Smooth muscle cell of bladder (primary cell): ENCODE results near the gene ZNF570. TPM values are rescaled to one million over a fixed set of nuclear protein-coding genes. Genes with fewer than 3 reads are reported as not detected.

Source experiments
- total RNA-seq: library from RNA; depleted of rRNA; stranded (reverse); fragments of >200 nt; gene quantifications from 2 replicates; pipeline ENCODE4 v1.2.3, GENCODE V29; 2014

Gene ZNF570
- 8.4 and 9.0 TPM in 2 replicates for total RNA-seq

DNA sequence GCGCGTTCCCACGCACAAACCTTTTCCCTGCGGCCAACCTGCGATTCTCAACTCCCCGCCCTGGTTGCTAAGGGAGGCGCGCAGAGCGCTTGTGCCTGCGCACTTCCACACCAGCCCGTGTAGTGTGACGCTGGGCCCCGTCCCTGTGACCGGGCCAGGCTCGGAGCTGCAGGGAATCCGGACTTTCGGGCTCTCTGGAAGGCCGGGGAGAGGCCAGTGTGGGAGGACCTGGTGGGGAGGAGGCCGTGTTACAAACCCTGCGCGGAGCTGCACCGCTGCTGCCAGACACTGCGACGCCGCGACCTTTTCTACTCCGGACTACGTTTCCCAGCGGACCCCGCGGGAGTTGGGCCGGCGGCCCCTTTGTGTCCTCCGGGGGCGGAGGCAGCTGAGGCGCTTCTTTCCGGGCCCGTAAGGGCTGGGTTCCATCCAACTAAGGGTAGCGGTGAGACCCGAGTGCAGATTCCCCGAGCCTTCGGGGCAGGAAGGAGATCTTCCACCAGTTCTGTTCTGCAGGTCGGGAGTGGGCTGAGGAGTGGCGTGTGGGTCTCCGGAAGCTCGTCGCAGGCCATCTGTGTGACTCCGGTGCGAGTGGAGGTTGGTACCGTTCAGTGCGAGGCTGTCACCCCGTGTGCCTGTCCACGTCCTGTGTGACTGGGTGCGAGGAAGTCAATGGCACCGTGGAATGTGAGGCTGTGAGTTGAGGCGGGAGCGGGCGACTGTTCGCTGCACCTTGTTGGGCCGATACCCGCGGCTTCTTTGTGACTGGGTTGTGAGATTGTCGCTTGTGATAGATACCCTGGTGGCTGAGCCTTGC is at the start of gene ZNF570:
Gene ZNF570 (plus strand): TSS at position 396 of the 817 bp plus-strand sequence. CDS start 999 bp downstream, outside the sequence.

DNA sequence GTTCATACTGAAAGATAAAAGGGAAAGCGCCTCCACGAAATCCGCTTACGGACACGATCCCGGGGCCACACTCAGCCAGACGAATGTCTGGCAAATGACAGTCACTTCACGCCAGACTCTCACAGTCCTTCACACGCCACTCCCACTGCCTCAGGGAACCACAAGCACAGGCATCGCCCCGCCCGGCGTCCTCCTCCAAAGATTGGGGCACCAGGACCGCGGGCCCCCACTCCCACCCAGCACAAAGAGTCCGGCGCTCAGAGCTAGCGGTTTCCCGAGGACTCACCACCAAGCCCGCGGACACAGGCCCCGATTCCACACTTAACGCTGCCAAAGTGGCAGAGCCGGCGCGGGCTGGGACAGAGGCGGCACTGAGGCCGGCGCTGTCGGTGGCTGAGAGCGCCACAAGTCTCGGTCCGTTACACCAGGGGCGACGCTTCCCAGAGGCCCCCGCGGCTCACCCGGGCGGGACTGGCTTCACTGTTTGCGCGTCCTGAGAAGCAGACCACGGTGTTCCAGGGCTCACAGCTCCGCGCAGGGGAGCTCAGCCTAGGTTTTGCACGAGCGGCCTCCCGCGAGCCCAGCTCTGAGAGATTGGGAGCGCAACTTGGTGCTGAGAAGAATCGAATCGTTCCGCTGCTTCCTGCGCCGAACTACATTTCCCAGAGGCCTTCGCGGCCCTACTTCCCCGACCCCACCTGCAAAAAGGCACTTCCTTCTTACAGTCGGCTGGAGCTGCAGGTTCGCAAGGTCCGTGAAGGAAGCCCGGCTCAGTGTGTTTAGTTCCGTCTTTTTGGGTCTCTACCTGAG is 2.2 kb upstream of the ZNF570 start, which contains the start of gene ZNF569:
Gene ZNF569 (minus strand): TSS at position 647 of the 810 bp plus-strand sequence. CDS start 22,523 bp downstream, outside the sequence.

DNA sequence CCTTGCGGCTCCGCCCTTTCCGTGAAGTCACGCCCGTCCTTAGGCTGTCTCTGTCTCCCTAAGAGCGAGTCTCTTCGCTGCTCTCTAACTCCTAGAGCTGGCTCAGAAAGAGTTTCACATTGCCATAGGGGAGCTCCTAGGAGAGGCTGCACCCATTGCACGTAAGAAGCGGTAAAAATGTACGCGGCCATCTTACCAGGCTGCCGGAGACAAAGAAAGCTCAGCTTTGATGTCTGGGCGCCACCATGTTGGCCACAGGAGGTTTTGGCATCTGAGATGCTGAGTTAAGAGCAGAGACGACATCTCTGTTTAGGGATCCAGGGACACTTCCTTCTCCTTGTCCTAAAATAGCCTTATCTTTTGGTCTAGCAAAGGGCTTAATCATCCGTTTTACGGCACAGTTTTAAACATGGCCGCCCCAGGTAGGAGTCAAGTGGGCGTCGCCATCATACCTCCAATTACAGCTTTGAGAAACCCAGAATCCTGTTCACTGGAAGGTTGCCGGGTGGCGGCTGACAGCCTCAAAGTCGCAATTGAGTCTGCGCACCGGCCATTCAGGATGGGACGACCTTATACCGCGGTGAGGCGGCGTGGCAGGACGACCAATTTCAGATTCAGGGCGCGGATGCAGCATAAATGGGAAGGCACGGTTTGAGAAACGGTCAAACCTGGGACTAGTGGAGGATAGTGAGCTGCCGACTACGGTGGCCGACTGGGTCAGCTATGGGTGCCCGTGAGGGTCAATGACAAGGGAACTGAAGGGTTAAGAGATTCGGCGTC is 37.4 kb downstream of the ZNF570 start, which contains the start of gene ZNF793:
Gene ZNF793 (plus strand): TSS at position 553 of the 780 bp plus-strand sequence. CDS start 16,501 bp downstream, outside the sequence.

Other genes with a start within 250 kb of the ZNF570 start
- gene ZNF527, start 98.3 kb upstream of the ZNF570 start, total RNA-seq: 4.1 TPM in 2 replicates
- 5.9 and 7.1 TPM in 2 replicates for gene ZNF569, start 1.9 kb upstream of the ZNF570 start, total RNA-seq
- gene ZNF793, start 37.6 kb downstream of the ZNF570 start, total RNA-seq: 1.1 and 1.8 TPM in 2 replicates
- gene ZNF571, start 125.4 kb downstream of the ZNF570 start, total RNA-seq: 2.7 and 5.6 TPM in 2 replicates
- gene ZNF540, start 125.5 kb downstream of the ZNF570 start, total RNA-seq: 0.28 and 1.2 TPM in 2 replicates
- gene ZFP30, start 186.1 kb downstream of the ZNF570 start, total RNA-seq: 9.8 and 16.3 TPM in 2 replicates